RWPE2 (cell line): ENCODE measurements around the gene FAM174C.
A peak's percentile ranks its signal among the peaks of the same experiment; 100 is the strongest.

Experiments used
- ATAC-seq: fragments of 200-7000 bp; cut with Tn5 transposase; 3 replicates; pipeline ENCODE4 v1.9.1; 2021; ENCODE audit warnings: low read depth
- DNase-seq: peaks from one replicate; pipeline ENCODE4 v3.0.0-alpha.2; 2020; ENCODE audit warnings: low spot score
- H3K27ac ChIP-seq: fragments of 450-650 bp; 2 replicates; pipeline ENCODE4 v1.5.1; 2017; ENCODE audit warnings: mild to moderate bottlenecking; ENCODE audit not compliant: poor library complexity, severe bottlenecking
- H3K27me3 ChIP-seq: fragments of 250-450 bp; sonication (Bioruptor Pico); 2 replicates; pipeline ENCODE4 v1.5.1; 2021; ENCODE audit warnings: mild to moderate bottlenecking, moderate library complexity; ENCODE audit not compliant: insufficient read depth, poor library complexity, severe bottlenecking
- H3K36me3 ChIP-seq: fragments of 250-450 bp; sonication (Bioruptor Pico); 2 replicates; pipeline ENCODE4 v1.5.1; 2020; ENCODE audit warnings: low read depth, mild to moderate bottlenecking, moderate library complexity
- H3K4me1 ChIP-seq: fragments of 250-450 bp; sonication (Bioruptor Pico); 2 replicates; pipeline ENCODE4 v1.5.1; 2021; ENCODE audit warnings: mild to moderate bottlenecking, moderate library complexity; ENCODE audit not compliant: insufficient read depth, poor library complexity, severe bottlenecking
- H3K4me3 ChIP-seq: fragments of 250-450 bp; sonication (Bioruptor Pico); 2 replicates; pipeline ENCODE4 v1.5.1; 2021; ENCODE audit warnings: mild to moderate bottlenecking, moderate library complexity; ENCODE audit not compliant: severe bottlenecking
- H3K9me3 ChIP-seq: fragments of 250-450 bp; sonication (Bioruptor Pico); 2 replicates; pipeline ENCODE4 v1.5.1; 2021; ENCODE audit warnings: mild to moderate bottlenecking, moderate library complexity; ENCODE audit not compliant: severe bottlenecking
- CTCF ChIP-seq: fragments of 450-650 bp; IDR thresholded peaks from one replicate; pipeline ENCODE4 v1.5.1; 2017; ENCODE audit warnings: mild to moderate bottlenecking, moderate library complexity; ENCODE audit not compliant: poor library complexity, severe bottlenecking

FAM174C gene

GRCh38 chr19:1286487-1287353, 11.4 kb downstream of the FAM174C start:
- H3K9me3 ChIP-seq, result no peaks in the 10 kb centered on the region
- H3K36me3 ChIP-seq, result no peaks in the 10 kb centered on the region
- peaks cover 35% of the 10 kb centered on the region for H3K27me3 ChIP-seq
- peak overlapping the region; percentile 24 for H3K4me3 ChIP-seq
- no peak for TF ChIP-seq CTCF
- no peak overlapping the region for H3K27ac ChIP-seq
- ATAC-seq (no peak), DNase-seq (no peak)
- H3K4me1 ChIP-seq, result no peaks in the 10 kb centered on the region

GRCh38 chr19:1287354-1288225, 12.3 kb downstream of the FAM174C start:
- H3K4me3 ChIP-seq, result no peak overlapping the region
- DNase-seq (no peak), ATAC-seq (no peak)
- H3K9me3 ChIP-seq, result no peaks in the 10 kb centered on the region
- no peaks in the 10 kb centered on the region for H3K4me1 ChIP-seq
- TF ChIP-seq CTCF, result no peak
- H3K36me3 ChIP-seq, result no peaks in the 10 kb centered on the region
- H3K27me3 ChIP-seq, result peaks cover 35% of the 10 kb centered on the region
- no peak overlapping the region for H3K27ac ChIP-seq

GRCh38 chr19:1288226-1288612, 12.9 kb downstream of the FAM174C start:
- DNase-seq, result no peak
- no peak for ATAC-seq
- Histone ChIP-seq H3K36me3 (no peaks in the 10 kb centered on the region), H3K4me3 (no peak overlapping the region), H3K4me1 (no peaks in the 10 kb centered on the region), H3K27me3 (peaks cover 35% of the 10 kb centered on the region), H3K27ac (no peak overlapping the region), H3K9me3 (no peaks in the 10 kb centered on the region)
- no peak for TF ChIP-seq CTCF

GRCh38 chr19:1288833-1289685, 13.7 kb downstream of the FAM174C start:
- no peak for TF ChIP-seq CTCF
- Histone ChIP-seq H3K4me1 (no peaks in the 10 kb centered on the region), H3K27ac (no peak overlapping the region), H3K4me3 (no peak overlapping the region), H3K36me3 (no peaks in the 10 kb centered on the region), H3K27me3 (peaks cover 34% of the 10 kb centered on the region), H3K9me3 (no peaks in the 10 kb centered on the region)
- DNase-seq (no peak), ATAC-seq (no peak)
